Tibial nerve (tissue), 4 donors: ENCODE measurements around the gene IRS1. TPM values are rescaled to one million over a fixed set of nuclear protein-coding genes. Genes with fewer than 3 reads are reported as not detected.
A peak's percentile ranks its signal among the peaks of the same experiment; 100 is the strongest.

ENCODE experiments used
- DNase-seq, 2 donors: peaks; one replicate each; pipeline ENCODE4 v3.0.0-alpha.2; 2019; ENCODE audit warnings: low spot score in 2 of 2
- H3K27ac ChIP-seq, 4 donors: fragments of 200-600 bp; sonication (generic) in 3 of 4; one replicate each; pipeline ENCODE4 v1.5.1; 2017 to 2019; ENCODE audit warnings: mild to moderate bottlenecking in 1 of 4
- H3K27me3 ChIP-seq, 2 donors: fragments of 200-600 bp; sonication (generic) in 1 of 2; one replicate each; pipeline versions ENCODE4 v1.5.1 to v1.6.0; 2017 to 2019
- H3K36me3 ChIP-seq, 3 donors: fragments of 200-600 bp; sonication (generic); one replicate each; pipeline ENCODE4 v1.5.1; 2018 to 2019
- H3K4me1 ChIP-seq, 4 donors: fragments of 200-600 bp; sonication (generic) in 3 of 4; one replicate each; pipeline ENCODE4 v1.5.1; 2017 to 2019
- H3K4me3 ChIP-seq, 4 donors: fragments of 200-600 bp; sonication (generic) in 3 of 4; one replicate each; pipeline ENCODE4 v1.5.1; 2017 to 2019; ENCODE audit warnings: mild to moderate bottlenecking in 1 of 4, moderate library complexity in 1 of 4
- H3K9me3 ChIP-seq, 4 donors: fragments of 200-600 bp; sonication (generic) in 3 of 4; one replicate each; pipeline ENCODE4 v1.5.1; 2017 to 2019
- CTCF ChIP-seq, 5 experiments: fragments of 200-600 bp in 3 of 5; fragments of 450-650 bp in 2 of 5; sonication (generic) in 3 of 5; IDR thresholded peaks; one replicate each; pipeline ENCODE4 v1.5.1; 2016 to 2019; ENCODE audit warnings: antibody characterized with exemption in 5 of 5, mild to moderate bottlenecking in 3 of 5, moderate library complexity in 2 of 5
- EP300 ChIP-seq, 2 donors: sonication (generic); formaldehyde crosslinking; IDR thresholded peaks; one replicate each; pipeline ENCODE4 v1.6.1; 2017; ENCODE audit warnings: antibody characterized with exemption in 2 of 2, mild to moderate bottlenecking in 1 of 2
- POLR2A ChIP-seq, 2 donors: fragments of 450-650 bp; IDR thresholded peaks; one replicate each; pipeline ENCODE4 v1.6.1; 2017; ENCODE audit warnings: antibody characterized with exemption in 2 of 2, mild to moderate bottlenecking in 2 of 2, moderate library complexity in 2 of 2
- WGBS, 2 donors: methylation state at CpG; one replicate each; pipeline ENCODE4 v1.1.5; 2018; 5-methylcytosine and 5-hydroxymethylcytosine counted together
- total RNA-seq, 4 donors: library from RNA; depleted of rRNA; stranded (reverse); fragments of >200 nt; gene quantifications; one replicate each; pipeline ENCODE4 v1.1.0, GENCODE V29; 2016

The IRS1 gene
- total RNA-seq, 4 donors from 2014 or later: 9.4 to 11.7 (median 11.2) TPM

GRCh38 chr2:226756131-226756530, 43.5 kb downstream of the IRS1 start:
- no peaks in the 10 kb centered on the region for H3K27me3 ChIP-seq
- H3K4me1 ChIP-seq: peaks cover 0 to 31% (median 4%) of the 10 kb centered on the region in 4 donors
- no peak for TF ChIP-seq CTCF (IDR thresholded peaks at IDR 0.05)
- no peak for TF ChIP-seq POLR2A (IDR thresholded peaks at IDR 0.05)
- TF ChIP-seq EP300 (IDR thresholded peaks at IDR 0.05): no peak
- DNase-seq: no peak
- H3K36me3 ChIP-seq: no peaks in the 10 kb centered on the region
- no peak overlapping the region for H3K4me3 ChIP-seq
- H3K9me3 ChIP-seq: no peaks in the 10 kb centered on the region
- H3K27ac ChIP-seq: no peak overlapping the region
- WGBS, 2 donors: 92 to 93% methylated on average over 2 of the region's 2 CpGs

GRCh38 chr2:226755631-226756030, 44.0 kb downstream of the IRS1 start:
- Histone ChIP-seq H3K4me1 (peaks cover 0 to 31% (median 4%) of the 10 kb centered on the region in 4 donors), H3K9me3 (no peaks in the 10 kb centered on the region), H3K4me3 (no peak overlapping the region), H3K36me3 (no peaks in the 10 kb centered on the region), H3K27ac (no peak overlapping the region), H3K27me3 (no peaks in the 10 kb centered on the region)
- DNase-seq: no peak
- WGBS, 2 donors: 51 to 59% methylated on average over 1 of the region's 1 CpG
- TF ChIP-seq POLR2A (IDR thresholded peaks at IDR 0.05) (no peak), EP300 (IDR thresholded peaks at IDR 0.05) (no peak), CTCF (IDR thresholded peaks at IDR 0.05) (no peak)

- no peak for TF ChIP-seq EP300 (IDR thresholded peaks at IDR 0.05)
- no peak for TF ChIP-seq CTCF (IDR thresholded peaks at IDR 0.05)
- TF ChIP-seq POLR2A (IDR thresholded peaks at IDR 0.05): no peak
- no peaks in the 10 kb centered on the region for H3K9me3 ChIP-seq
- WGBS, 2 donors: 42 to 55% methylated on average over 8 of the region's 8 CpGs
- no peak for DNase-seq
- H3K27me3 ChIP-seq: no peaks in the 10 kb centered on the region
- H3K4me3 ChIP-seq: no peak overlapping the region
- H3K27ac ChIP-seq: peak overlapping the region in 1 of 4 donors; percentile 29
- peaks cover 0 to 25% (median 4%) of the 10 kb centered on the region in 4 donors for H3K4me1 ChIP-seq
- no peaks in the 10 kb centered on the region for H3K36me3 ChIP-seq
Observed at GRCh38 chr2:226754821-226755604, 44.6 kb downstream of the IRS1 start.

GRCh38 chr2:226752887-226753286, 46.7 kb downstream of the IRS1 start:
- 83 to 97% methylated on average over 4 of the region's 4 CpGs for WGBS, 2 donors
- TF ChIP-seq CTCF (IDR thresholded peaks at IDR 0.05) (no peak), POLR2A (IDR thresholded peaks at IDR 0.05) (no peak), EP300 (IDR thresholded peaks at IDR 0.05) (no peak)
- no peaks in the 10 kb centered on the region for H3K9me3 ChIP-seq
- no peak overlapping the region for H3K4me3 ChIP-seq
- H3K27ac ChIP-seq: no peak overlapping the region
- H3K27me3 ChIP-seq: no peaks in the 10 kb centered on the region
- H3K4me1 ChIP-seq: peaks cover 0 to 7% (median 0%) of the 10 kb centered on the region in 4 donors
- no peak for DNase-seq
- peaks cover 0 to 3% (median 0%) of the 10 kb centered on the region in 3 donors for H3K36me3 ChIP-seq

- TF ChIP-seq CTCF (IDR thresholded peaks at IDR 0.05) (no peak), EP300 (IDR thresholded peaks at IDR 0.05) (no peak), POLR2A (IDR thresholded peaks at IDR 0.05) (no peak)
- Histone ChIP-seq H3K9me3 (no peaks in the 10 kb centered on the region), H3K27ac (no peak overlapping the region), H3K27me3 (no peaks in the 10 kb centered on the region), H3K4me3 (no peak overlapping the region), H3K4me1 (peaks cover 0 to 18% (median 3%) of the 10 kb centered on the region in 4 donors), H3K36me3 (peaks cover 0 to 3% (median 0%) of the 10 kb centered on the region in 3 donors)
- DNase-seq: no peak
- 94 to 98% methylated on average over 3 of the region's 3 CpGs for WGBS, 2 donors
Observed at GRCh38 chr2:226747288-226747687, 52.3 kb downstream of the IRS1 start.
